CD4-positive, alpha-beta memory T cell (primary cell): Measurements from ENCODE around the gene C12orf43. TPM values are rescaled to one million over a fixed set of nuclear protein-coding genes. Genes with fewer than 3 reads are reported as not detected.

Source experiments
- CTCF ChIA-PET: fragments of 350-600 bp; sonication (Branson Sonifier 250); formaldehyde crosslinking; loops from one replicate; lab custom pipeline; 2021; ENCODE audit warnings: inconsistent platforms; ENCODE audit not compliant: partially characterized antibody; lab: Charles Lee
- POLR2A ChIA-PET: fragments of 350-600 bp; sonication (Branson Sonifier 250); formaldehyde crosslinking; loops from one replicate; lab custom pipeline; 2021; ENCODE audit not compliant: partially characterized antibody; lab: Charles Lee
- DNase-seq, 5 donors: peaks; one replicate each; pipeline versions ENCODE4 v3.0.0 to v3.0.0-alpha.2; 2020 to 2022; ENCODE audit warnings: mixed read lengths in 1 of 5
- H3K27ac ChIP-seq: one replicate; pipeline ENCODE4 v1.7.0; 2013; ENCODE audit warnings: low read depth, low read length
- H3K27me3 ChIP-seq: 2 replicates; pipeline ENCODE4 v1.7.0; 2013; ENCODE audit warnings: mild to moderate bottlenecking, low read length, moderate library complexity; ENCODE audit not compliant: insufficient read depth
- H3K36me3 ChIP-seq: 2 replicates; pipeline ENCODE4 v1.7.0; 2013; ENCODE audit warnings: mild to moderate bottlenecking, low read length, moderate library complexity; ENCODE audit not compliant: insufficient read depth
- H3K4me1 ChIP-seq: 2 replicates; pipeline ENCODE4 v1.7.0; 2013; ENCODE audit warnings: mild to moderate bottlenecking, low read length, moderate library complexity; ENCODE audit not compliant: insufficient read depth
- H3K4me3 ChIP-seq, 2 donors: one replicate each; pipeline ENCODE4 v1.7.0; 2013; ENCODE audit warnings: low read length in 2 of 2, mild to moderate bottlenecking in 1 of 2
- H3K9me3 ChIP-seq, 2 donors: one replicate each; pipeline ENCODE4 v1.7.0; 2013; ENCODE audit warnings: low read length in 2 of 2, control low read depth in 1 of 2; ENCODE audit not compliant: control insufficient read depth in 1 of 2
- H3K27ac Mint-ChIP-seq, 7 donors: one replicate each; pipeline ENCODE4 v1.8.0; 2020 to 2021; ENCODE audit warnings: mixed read lengths in 7 of 7, mild to moderate bottlenecking in 6 of 7, inconsistent platforms in 3 of 7, moderate library complexity in 3 of 7
- H3K27me3 Mint-ChIP-seq, 2 donors: one replicate each; pipeline ENCODE4 v1.8.0; 2020 to 2021; ENCODE audit warnings: mixed read lengths in 2 of 2
- H3K36me3 Mint-ChIP-seq, 2 donors: one replicate each; pipeline ENCODE4 v1.8.0; 2020 to 2021; ENCODE audit warnings: mixed read lengths in 2 of 2, inconsistent platforms in 1 of 2, mild to moderate bottlenecking in 1 of 2
- H3K4me1 Mint-ChIP-seq, 4 donors: one replicate each; pipeline ENCODE4 v1.8.0; 2020 to 2021; ENCODE audit warnings: mixed read lengths in 4 of 4, mild to moderate bottlenecking in 1 of 4
- H3K4me3 Mint-ChIP-seq, 8 donors: one replicate each; pipeline ENCODE4 v1.8.0; 2020 to 2021; ENCODE audit warnings: mixed read lengths in 8 of 8, mild to moderate bottlenecking in 7 of 8, moderate library complexity in 6 of 8, inconsistent platforms in 3 of 8
- H3K9me3 Mint-ChIP-seq, 8 donors: one replicate each; pipeline ENCODE4 v1.8.0; 2020 to 2021; ENCODE audit warnings: mixed read lengths in 8 of 8, mild to moderate bottlenecking in 5 of 8, inconsistent platforms in 3 of 8, moderate library complexity in 1 of 8
- intact Hi-C: fragments of 100-400 bp; cut with micrococcal nuclease; formaldehyde crosslinking; loops from one replicate; pipeline ENCODE4 v1.15.1; 2023
- polyA plus RNA-seq, 2 donors: library from polyadenylated mRNA; unstranded; fragments of 300-500 nt; fragmentation: Illumina TruSeq; gene quantifications; one replicate each; pipeline ENCODE4 v1.2.3, GENCODE V29; 2021
- total RNA-seq, 2 experiments: library from RNA; stranded (reverse); gene quantifications; one replicate each; pipeline ENCODE4 v1.2.3, GENCODE V29; 2021

C12orf43 gene
- total and polyA plus RNA-seq, 4 experiments from 2014 or later = 13.8 to 17.6 (median 15.8) TPM

DNA sequence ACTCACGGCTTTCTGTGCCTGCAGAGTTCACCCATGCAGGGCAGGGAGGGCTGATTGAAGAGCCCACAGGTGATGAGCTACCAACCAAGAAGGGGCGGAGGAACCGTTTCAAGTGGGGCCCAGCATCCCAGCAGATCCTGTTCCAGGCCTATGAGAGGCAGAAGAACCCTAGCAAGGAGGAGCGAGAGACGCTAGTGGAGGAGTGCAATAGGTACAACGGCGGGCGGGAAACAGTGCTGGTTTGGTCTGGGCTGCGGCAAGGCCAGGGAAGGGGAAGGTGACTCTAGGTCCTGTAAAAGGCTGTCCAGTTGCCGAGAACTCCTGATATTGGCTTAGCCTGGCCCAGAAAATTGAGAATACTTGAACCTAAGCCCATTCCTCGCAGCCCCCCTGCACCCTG is 22.8 kb downstream of the C12orf43 start:
- DNase-seq = no peak
- peaks cover 2 to 7% of the 10 kb centered on the region in 2 donors for H3K27me3 Mint-ChIP-seq
- no peaks in the 10 kb centered on the region for H3K4me1 Mint-ChIP-seq
- peak overlapping the region in 1 of 7 donors; percentile 11 for H3K27ac Mint-ChIP-seq
- POLR2A ChIA-PET = no interaction called here
- Histone ChIP-seq H3K36me3 (no peaks in the 10 kb centered on the region), H3K4me1 (no peaks in the 10 kb centered on the region), H3K4me3 (no peak overlapping the region), H3K27me3 (no peaks in the 10 kb centered on the region), H3K27ac (no peak overlapping the region), H3K9me3 (no peaks in the 10 kb centered on the region)
- no peak overlapping the region for H3K4me3 Mint-ChIP-seq
- CTCF ChIA-PET = interaction anchor here (0.6 to 2.9 kb wide), 2 partner anchors 22 to 25 kb away, joined by 3 to 9 read pairs; no protein-coding TSS in a partner anchor
- no peaks in the 10 kb centered on the region for H3K36me3 Mint-ChIP-seq
- H3K9me3 Mint-ChIP-seq = peaks cover 0 to 8% (median 0%) of the 10 kb centered on the region in 8 donors
- intact Hi-C loops = no loop called here

DNA sequence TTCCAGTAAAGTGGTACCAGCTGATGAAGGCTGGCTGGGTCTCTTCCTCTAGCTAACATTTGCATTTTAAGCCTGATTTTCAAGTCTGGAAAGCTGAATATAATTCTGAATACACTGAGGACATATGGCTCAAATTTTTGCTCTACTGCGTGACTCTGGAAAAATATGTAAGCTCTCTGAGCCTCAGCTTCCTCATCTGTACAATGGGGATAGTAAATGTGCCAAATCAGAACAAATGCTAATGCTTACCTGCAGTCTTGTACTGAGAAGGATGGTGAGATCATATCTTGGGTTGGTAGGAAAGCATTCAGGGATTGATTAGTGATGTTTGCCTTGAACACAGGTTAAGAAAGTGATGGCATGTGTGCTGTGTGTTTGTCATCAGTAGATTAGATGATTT is 23.3 kb downstream of the C12orf43 start:
- H3K36me3 ChIP-seq = no peaks in the 10 kb centered on the region
- no peak overlapping the region for H3K4me3 ChIP-seq
- Mint-ChIP-seq H3K4me1 (no peaks in the 10 kb centered on the region), H3K36me3 (no peaks in the 10 kb centered on the region), H3K27me3 (peaks cover 2 to 7% of the 10 kb centered on the region in 2 donors), H3K27ac (no peak overlapping the region), H3K4me3 (no peak overlapping the region), H3K9me3 (peaks cover 0 to 8% (median 1%) of the 10 kb centered on the region in 8 donors)
- ChIA-PET POLR2A (no interaction called here), CTCF (interaction anchor here (1.1 to 2.9 kb wide), 2 partner anchors 21 to 67 kb away, joined by 3 to 9 read pairs; no protein-coding TSS in a partner anchor)
- no peak overlapping the region for H3K27ac ChIP-seq
- H3K9me3 ChIP-seq = no peaks in the 10 kb centered on the region
- DNase-seq = no peak
- intact Hi-C loops = no loop called here
- H3K27me3 ChIP-seq = no peaks in the 10 kb centered on the region
- no peaks in the 10 kb centered on the region for H3K4me1 ChIP-seq

DNA sequence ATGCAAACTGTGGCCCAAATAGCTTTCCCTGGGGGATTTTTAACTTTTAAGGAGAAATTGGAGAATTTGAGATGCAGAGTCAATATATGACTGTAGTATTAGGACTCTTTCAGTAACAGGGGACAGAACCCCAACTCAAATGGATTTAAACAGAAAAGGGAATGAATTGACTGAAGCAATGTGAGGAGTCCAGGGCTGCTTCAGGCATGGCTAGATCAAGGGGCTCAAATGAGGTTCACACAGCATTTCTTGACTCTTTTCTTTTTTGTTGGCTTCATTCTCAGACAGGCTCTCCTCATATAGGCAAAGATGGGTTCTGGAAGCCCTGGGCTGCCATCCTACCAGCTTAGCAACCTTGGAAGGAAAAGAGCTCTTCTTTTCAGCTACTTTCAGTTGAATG is 24.3 kb downstream of the C12orf43 start:
- Mint-ChIP-seq H3K27me3 (peaks cover 2 to 7% of the 10 kb centered on the region in 2 donors), H3K36me3 (no peaks in the 10 kb centered on the region), H3K27ac (no peak overlapping the region), H3K4me3 (no peak overlapping the region), H3K9me3 (peaks cover 0 to 8% (median 1%) of the 10 kb centered on the region in 8 donors), H3K4me1 (no peaks in the 10 kb centered on the region)
- no peaks in the 10 kb centered on the region for H3K9me3 ChIP-seq
- H3K4me3 ChIP-seq = no peak overlapping the region
- DNase-seq = no peak
- intact Hi-C loops = no loop called here
- no peaks in the 10 kb centered on the region for H3K27me3 ChIP-seq
- H3K4me1 ChIP-seq = no peaks in the 10 kb centered on the region
- no peak overlapping the region for H3K27ac ChIP-seq
- POLR2A ChIA-PET = no interaction called here
- CTCF ChIA-PET = interaction anchor here (1.1 to 2.9 kb wide), 2 partner anchors 20 to 68 kb away, joined by 3 to 9 read pairs; no protein-coding TSS in a partner anchor
- H3K36me3 ChIP-seq = no peaks in the 10 kb centered on the region

DNA sequence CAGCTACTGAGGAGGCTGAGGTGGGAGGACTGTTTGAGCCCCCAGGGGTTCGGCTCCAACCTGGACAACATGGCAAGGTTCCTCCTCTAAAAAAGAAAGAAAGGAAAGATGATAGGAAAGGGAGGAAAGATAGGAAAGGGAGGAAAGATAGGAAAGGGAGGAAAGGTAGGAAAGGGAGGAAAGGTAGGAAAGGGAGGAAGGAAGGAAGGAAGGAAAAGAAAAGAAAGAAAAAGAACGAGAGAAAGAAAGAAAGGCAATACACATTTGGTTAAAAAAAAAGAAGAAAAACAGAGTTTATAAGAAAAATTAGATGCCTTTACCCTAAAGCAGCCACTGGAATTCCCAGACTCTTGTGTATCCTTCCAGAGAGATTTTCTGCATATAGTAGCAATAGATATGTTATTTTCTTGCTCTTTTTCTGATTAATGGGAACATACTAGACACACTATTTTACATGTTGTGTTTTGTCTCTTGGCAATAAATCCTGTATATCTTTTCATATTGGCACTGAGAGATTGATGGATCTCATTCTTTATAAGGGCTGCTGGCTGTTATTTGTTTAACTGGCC is 25.7 kb downstream of the C12orf43 start:
- Mint-ChIP-seq H3K36me3 (no peaks in the 10 kb centered on the region), H3K4me1 (no peaks in the 10 kb centered on the region), H3K27ac (no peak overlapping the region), H3K27me3 (peaks cover 2 to 7% of the 10 kb centered on the region in 2 donors), H3K9me3 (peaks cover 0 to 8% (median 1%) of the 10 kb centered on the region in 8 donors), H3K4me3 (no peak overlapping the region)
- ChIA-PET POLR2A (no interaction called here), CTCF (no interaction called here)
- no peak overlapping the region for H3K4me3 ChIP-seq
- DNase-seq = no peak
- intact Hi-C loops = no loop called here
- no peaks in the 10 kb centered on the region for H3K4me1 ChIP-seq
- H3K27ac ChIP-seq = no peak overlapping the region
- H3K9me3 ChIP-seq = no peaks in the 10 kb centered on the region
- no peaks in the 10 kb centered on the region for H3K36me3 ChIP-seq
- no peaks in the 10 kb centered on the region for H3K27me3 ChIP-seq

DNA sequence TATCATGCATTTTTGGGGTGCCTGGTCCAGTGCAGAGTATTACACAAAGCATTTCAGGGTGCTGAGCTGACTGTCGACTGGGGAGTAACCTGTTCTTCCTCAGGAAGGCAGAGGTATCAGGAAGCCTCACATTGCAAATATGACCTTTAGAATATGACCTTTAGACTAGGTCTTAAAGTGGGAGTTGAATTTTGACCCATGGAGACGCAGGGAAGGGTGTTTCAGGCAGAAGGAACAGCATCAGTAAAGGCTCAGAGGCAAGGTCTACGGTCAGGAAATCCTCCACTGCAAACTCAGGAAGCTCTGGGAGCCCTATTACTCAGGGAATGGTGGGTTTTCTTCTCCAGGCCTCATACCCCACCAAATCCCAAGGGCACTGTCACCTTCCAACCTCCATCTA is 26.6 kb downstream of the C12orf43 start:
- no peak overlapping the region for H3K4me3 ChIP-seq
- POLR2A ChIA-PET = no interaction called here
- CTCF ChIA-PET = no interaction called here
- Mint-ChIP-seq H3K36me3 (no peaks in the 10 kb centered on the region), H3K9me3 (peaks cover 0 to 3% (median 0%) of the 10 kb centered on the region in 8 donors), H3K4me3 (no peak overlapping the region), H3K27me3 (peaks cover 0 to 3% of the 10 kb centered on the region in 2 donors), H3K4me1 (no peaks in the 10 kb centered on the region), H3K27ac (no peak overlapping the region)
- H3K9me3 ChIP-seq = no peaks in the 10 kb centered on the region
- intact Hi-C loops = no loop called here
- H3K27ac ChIP-seq = no peak overlapping the region
- H3K4me1 ChIP-seq = no peaks in the 10 kb centered on the region
- no peaks in the 10 kb centered on the region for H3K27me3 ChIP-seq
- H3K36me3 ChIP-seq = no peaks in the 10 kb centered on the region
- no peak for DNase-seq

DNA sequence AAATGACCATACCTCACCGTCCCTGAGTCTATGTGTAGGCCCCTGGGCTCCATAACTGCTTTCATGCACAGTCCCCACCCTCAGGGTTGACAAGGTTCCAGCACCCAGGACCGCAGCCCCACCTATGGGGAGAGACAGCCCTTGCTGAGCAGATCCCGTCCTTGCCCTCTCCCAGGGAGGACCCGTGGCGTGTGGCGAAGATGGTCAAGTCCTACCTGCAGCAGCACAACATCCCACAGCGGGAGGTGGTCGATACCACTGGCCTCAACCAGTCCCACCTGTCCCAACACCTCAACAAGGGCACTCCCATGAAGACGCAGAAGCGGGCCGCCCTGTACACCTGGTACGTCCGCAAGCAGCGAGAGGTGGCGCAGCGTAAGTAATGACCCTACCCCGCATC is 27.6 kb downstream of the C12orf43 start:
- peaks cover 0 to 3% of the 10 kb centered on the region in 2 donors for H3K27me3 Mint-ChIP-seq
- H3K4me3 Mint-ChIP-seq = no peak overlapping the region
- POLR2A ChIA-PET = no interaction called here
- H3K36me3 ChIP-seq = no peaks in the 10 kb centered on the region
- no peaks in the 10 kb centered on the region for H3K4me1 Mint-ChIP-seq
- intact Hi-C loops = no loop called here
- H3K27ac ChIP-seq = no peak overlapping the region
- no peak overlapping the region for H3K4me3 ChIP-seq
- peaks cover 0 to 3% (median 0%) of the 10 kb centered on the region in 8 donors for H3K9me3 Mint-ChIP-seq
- H3K4me1 ChIP-seq = no peaks in the 10 kb centered on the region
- H3K27ac Mint-ChIP-seq = no peak overlapping the region
- CTCF ChIA-PET = no interaction called here
- no peaks in the 10 kb centered on the region for H3K9me3 ChIP-seq
- no peak for DNase-seq
- H3K27me3 ChIP-seq = no peaks in the 10 kb centered on the region
- no peaks in the 10 kb centered on the region for H3K36me3 Mint-ChIP-seq

DNA sequence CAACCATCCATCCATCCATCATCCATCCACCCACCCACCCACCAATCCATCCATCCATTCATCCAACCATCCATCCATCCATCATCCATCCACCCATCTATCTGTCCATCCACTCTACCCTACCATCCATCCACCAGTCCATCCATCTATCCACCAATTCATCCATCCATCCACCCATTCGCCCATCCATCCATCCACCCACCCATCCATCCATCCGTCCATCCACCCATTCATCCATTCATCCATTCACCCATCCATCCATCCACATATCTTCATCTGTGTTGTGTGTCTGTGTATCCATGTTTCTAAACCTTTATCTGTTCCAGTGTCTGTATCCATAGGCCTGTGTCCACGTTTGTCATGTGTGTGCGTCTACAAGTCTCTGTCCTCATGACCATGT is 28.1 kb downstream of the C12orf43 start:
- no peaks in the 10 kb centered on the region for H3K27me3 ChIP-seq
- intact Hi-C loops = no loop called here
- H3K27me3 Mint-ChIP-seq = peaks cover 0 to 1% of the 10 kb centered on the region in 2 donors
- H3K9me3 ChIP-seq = no peaks in the 10 kb centered on the region
- peaks cover 0 to 3% (median 0%) of the 10 kb centered on the region in 8 donors for H3K9me3 Mint-ChIP-seq
- H3K27ac Mint-ChIP-seq = no peak overlapping the region
- no peaks in the 10 kb centered on the region for H3K36me3 ChIP-seq
- H3K4me1 ChIP-seq = no peaks in the 10 kb centered on the region
- no peaks in the 10 kb centered on the region for H3K36me3 Mint-ChIP-seq
- no peak for DNase-seq
- no peaks in the 10 kb centered on the region for H3K4me1 Mint-ChIP-seq
- ChIA-PET CTCF (no interaction called here), POLR2A (no interaction called here)
- H3K27ac ChIP-seq = no peak overlapping the region
- no peak overlapping the region for H3K4me3 ChIP-seq
- no peak overlapping the region for H3K4me3 Mint-ChIP-seq
